Spinal cord (tissue), 10 donors: ENCODE measurements around the gene OTOG. TPM values are rescaled to one million over a fixed set of nuclear protein-coding genes. Genes with fewer than 3 reads are reported as not detected.
A peak's percentile ranks its signal among the peaks of the same experiment; 100 is the strongest.

ENCODE experiments used
- DNase-seq, 6 donors: peaks; one replicate each; pipeline versions ENCODE4 v3.0.0 to v3.0.0-alpha.2; 2013 to 2015; ENCODE audit warnings: low spot score in 6 of 6, low read depth in 4 of 6
- H3K27ac ChIP-seq: one replicate; pipeline ENCODE4 v1.5.1; 2013; ENCODE audit warnings: low read depth, low read length, control low read depth
- H3K27me3 ChIP-seq: one replicate; pipeline ENCODE4 v1.6.1; 2013; ENCODE audit warnings: low read length; ENCODE audit not compliant: control insufficient read depth, insufficient read depth
- H3K36me3 ChIP-seq: one replicate; pipeline ENCODE4 v1.6.1; 2013; ENCODE audit warnings: low read length; ENCODE audit not compliant: control insufficient read depth, insufficient read depth
- H3K4me1 ChIP-seq: one replicate; pipeline ENCODE4 v1.6.1; 2013; ENCODE audit warnings: low read length; ENCODE audit not compliant: control insufficient read depth, insufficient read depth
- H3K4me3 ChIP-seq: one replicate; pipeline ENCODE4 v1.5.1; 2013; ENCODE audit warnings: low read depth, low read length, control low read depth
- H3K9me3 ChIP-seq: one replicate; pipeline ENCODE4 v1.6.1; 2013; ENCODE audit warnings: low read length; ENCODE audit not compliant: control insufficient read depth, insufficient read depth
- WGBS: methylation state at CpG from one replicate; pipeline ENCODE4 v1.1.5; 2013; ENCODE audit warnings: missing lambda C conversion rate; ENCODE audit not compliant: insufficient coverage; 5-methylcytosine and 5-hydroxymethylcytosine counted together
- polyA plus RNA-seq, 2 donors: library from polyadenylated mRNA; unstranded; fragments of 120-200 nt; gene quantifications; one replicate each; pipeline ENCODE4 v1.2.1, GENCODE V29; 2013; ENCODE audit not compliant: insufficient read length in 2 of 2
- total RNA-seq, 2 donors: library from RNA; depleted of rRNA in 1 of 2; stranded (reverse); fragments of 120-200 nt in 1 of 2; fragments of >200 nt in 1 of 2; gene quantifications; one replicate each; pipeline versions ENCODE4 v1.2.3 to v1.2.4, GENCODE V29; 2013 to 2014
- donor health status: healthy.

The OTOG gene
- total and polyA plus RNA-seq, 4 donors: under 0.01 to 1.3 (median 0.23) TPM; not detected in 1

DNA sequence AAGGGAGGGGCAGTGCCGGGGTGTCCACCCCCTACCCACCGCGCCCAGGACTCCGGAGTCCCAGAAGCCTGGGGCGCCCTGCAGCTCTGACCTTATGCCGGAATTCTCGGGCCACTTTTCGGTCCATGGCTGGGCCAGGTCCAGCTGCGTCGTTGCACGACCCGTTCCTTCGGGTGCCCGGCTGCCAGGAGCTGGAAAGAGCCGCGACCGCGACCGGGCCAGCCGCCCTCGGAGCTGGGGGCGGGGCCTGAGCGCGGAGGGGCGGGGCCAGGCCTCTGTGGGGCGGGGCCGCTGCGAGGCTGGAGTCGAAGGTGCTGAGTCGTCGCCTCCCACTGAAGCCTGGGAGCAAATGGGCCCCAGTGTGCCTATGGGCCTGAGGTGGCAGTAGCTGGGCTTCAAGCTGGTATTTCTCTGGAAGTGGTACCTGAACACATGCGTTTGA, 2.9 kb upstream of the OTOG start, which contains the start of gene USH1C:
Gene USH1C (minus strand): TSS at position 236 of the 442 bp plus-strand sequence. CDS start 109 bp downstream, at position 127.
- Histone ChIP-seq H3K9me3 (no peaks in the 10 kb centered on the region), H3K36me3 (no peaks in the 10 kb centered on the region), H3K27ac (no peak within 1 kb of the TSS), H3K4me3 (no peak within 1 kb of the TSS), H3K27me3 (peaks cover 21% of the 10 kb centered on the region), H3K4me1 (peaks cover 23% of the 10 kb centered on the region)
- WGBS: 2% methylated on average over 31 of the region's 32 CpGs
- DNase-seq: no peak

DNA sequence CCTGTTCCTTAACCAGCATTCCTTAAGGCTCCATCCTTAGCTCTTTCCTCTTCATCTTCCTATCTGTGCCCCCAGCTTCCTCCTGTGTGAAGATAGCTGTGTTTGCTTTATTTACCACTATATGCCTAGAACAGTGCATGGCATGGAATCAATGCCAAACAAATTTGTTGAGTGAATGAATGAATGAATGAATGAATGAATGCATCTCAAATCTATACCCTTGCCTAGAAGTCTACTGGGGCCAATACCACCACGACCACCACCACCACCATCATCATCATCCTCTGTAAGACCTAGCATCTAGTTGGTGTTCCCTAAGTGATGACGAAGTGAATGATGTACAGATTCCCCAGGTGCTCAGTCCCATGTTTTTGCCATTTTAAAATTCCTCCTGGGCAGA, 819 bp upstream of the OTOG start:
- Histone ChIP-seq H3K27me3 (peaks cover 21% of the 10 kb centered on the region), H3K36me3 (no peaks in the 10 kb centered on the region), H3K27ac (no peak overlapping the region), H3K4me1 (peaks cover 23% of the 10 kb centered on the region), H3K9me3 (no peaks in the 10 kb centered on the region), H3K4me3 (no peak overlapping the region)
- 100% methylated on average over 1 of the region's 2 CpGs for WGBS
- DNase-seq: no peak

GRCh38 chr11:17547932-17548331, 873 bp downstream of the OTOG start:
- 80% methylated on average over 1 of the region's 9 CpGs for WGBS
- Histone ChIP-seq H3K4me1 (peaks cover 23% of the 10 kb centered on the region), H3K27me3 (peaks cover 21% of the 10 kb centered on the region), H3K9me3 (no peaks in the 10 kb centered on the region), H3K4me3 (no peak overlapping the region), H3K27ac (no peak overlapping the region), H3K36me3 (no peaks in the 10 kb centered on the region)
- no peak for DNase-seq

DNA sequence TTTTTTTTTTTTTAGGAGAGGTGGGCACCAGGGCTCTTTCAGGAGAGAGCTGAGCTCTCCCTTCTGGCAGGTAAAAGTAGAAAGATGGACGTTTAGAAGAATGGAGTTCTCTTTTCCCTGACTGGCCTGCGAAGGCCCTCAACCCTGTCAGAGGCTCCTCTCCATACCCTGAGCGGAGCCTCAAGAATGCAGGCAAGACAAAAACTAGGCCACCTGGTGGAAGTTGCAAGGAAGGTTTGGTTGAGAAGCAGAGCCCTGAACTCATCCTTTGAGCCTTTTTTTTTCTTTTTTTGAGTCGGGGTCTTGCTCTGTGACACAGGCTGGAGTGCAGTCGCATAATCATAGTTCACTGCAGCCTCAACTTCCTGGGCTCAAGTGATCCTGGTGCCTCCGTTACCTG, 1.4 kb downstream of the OTOG start:
- 72% methylated on average over 4 of the region's 6 CpGs for WGBS

DNA sequence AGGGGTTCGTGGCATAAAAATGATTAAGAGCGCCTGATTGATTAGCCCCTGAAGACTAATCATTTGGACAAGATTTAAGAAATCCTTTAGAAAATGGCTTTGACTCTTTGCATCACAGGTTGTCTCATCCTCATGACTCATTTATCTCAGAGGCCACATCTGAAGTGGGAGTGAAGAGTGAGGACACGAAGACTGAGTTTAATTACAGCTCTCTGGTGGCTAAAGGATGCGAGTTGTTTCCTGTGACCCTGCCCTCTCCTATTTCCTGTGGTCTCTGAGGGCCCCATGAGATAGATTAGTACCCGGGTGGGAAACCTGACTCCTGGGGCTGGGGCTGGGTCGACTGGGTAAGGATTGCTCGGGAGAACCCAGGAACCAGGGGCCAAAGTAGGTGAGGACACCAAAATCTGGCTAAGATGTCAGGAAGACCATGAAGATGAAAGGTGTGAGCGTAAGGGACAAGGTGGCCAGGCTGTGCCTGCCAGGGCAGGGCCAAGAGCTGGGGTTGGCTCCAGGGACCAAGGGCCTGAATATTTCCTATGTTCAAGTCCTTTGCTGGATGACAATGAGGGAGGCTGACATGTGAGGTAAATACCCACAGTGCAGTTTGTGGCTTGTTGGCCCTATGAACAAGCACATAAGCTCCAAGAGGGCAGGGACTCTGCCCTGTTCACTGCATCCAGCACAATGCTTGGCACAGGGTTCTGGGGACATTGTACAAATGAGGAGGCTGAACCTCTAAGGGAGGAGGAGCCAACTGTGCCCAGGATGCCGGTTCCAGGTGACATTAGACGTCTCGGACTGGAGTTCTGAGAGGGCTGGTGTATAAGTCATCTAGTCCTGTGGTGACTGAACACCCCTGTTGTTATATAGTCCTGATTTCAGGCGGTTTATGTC, 3.6 kb downstream of the OTOG start:
- no peak overlapping the region for H3K27ac ChIP-seq
- 79% methylated on average over 10 of the region's 12 CpGs for WGBS
- no peaks in the 10 kb centered on the region for H3K36me3 ChIP-seq
- no peak for DNase-seq
- H3K4me1 ChIP-seq: peaks cover 17% of the 10 kb centered on the region
- H3K27me3 ChIP-seq: peaks cover 10% of the 10 kb centered on the region
- no peaks in the 10 kb centered on the region for H3K9me3 ChIP-seq
- H3K4me3 ChIP-seq: no peak overlapping the region

More for the DNA sequence above, 1.4 kb downstream of the OTOG start:
- no peaks in the 10 kb centered on the region for H3K9me3 ChIP-seq
- H3K4me3 ChIP-seq: no peak overlapping the region
- H3K27ac ChIP-seq: no peak overlapping the region
- no peaks in the 10 kb centered on the region for H3K36me3 ChIP-seq
- DNase-seq: peak in 1 of 6 donors; percentile 33
- peaks cover 17% of the 10 kb centered on the region for H3K27me3 ChIP-seq
- peaks cover 27% of the 10 kb centered on the region for H3K4me1 ChIP-seq

GRCh38 chr11:17551347-17552040, 4.4 kb downstream of the OTOG start:
- no peaks in the 10 kb centered on the region for H3K9me3 ChIP-seq
- DNase-seq: no peak
- H3K36me3 ChIP-seq: no peaks in the 10 kb centered on the region
- 62% methylated on average over 7 of the region's 7 CpGs for WGBS
- H3K4me1 ChIP-seq: peaks cover 17% of the 10 kb centered on the region
- H3K4me3 ChIP-seq: no peak overlapping the region
- peaks cover 10% of the 10 kb centered on the region for H3K27me3 ChIP-seq
- H3K27ac ChIP-seq: no peak overlapping the region

DNA sequence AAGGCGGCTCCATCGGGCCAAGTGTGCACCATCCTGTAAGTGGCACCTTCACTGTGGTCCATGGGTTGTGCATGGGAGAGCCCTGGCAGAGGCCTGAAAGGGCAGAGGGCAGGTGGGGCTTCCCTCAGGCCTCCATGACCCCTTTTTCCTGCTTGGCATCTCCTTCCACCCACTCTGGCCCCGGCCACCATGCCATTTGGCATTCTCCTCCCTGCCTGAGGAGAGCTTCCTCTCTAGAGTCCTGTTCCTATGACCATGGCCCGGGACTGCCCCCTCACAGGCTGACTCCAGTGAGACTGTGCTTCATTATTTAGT, 4.9 kb downstream of the OTOG start:
- 100% methylated on average over 3 of the region's 4 CpGs for WGBS
- H3K9me3 ChIP-seq: no peaks in the 10 kb centered on the region
- peaks cover 7% of the 10 kb centered on the region for H3K27me3 ChIP-seq
- H3K36me3 ChIP-seq: no peaks in the 10 kb centered on the region
- H3K4me1 ChIP-seq: peaks cover 16% of the 10 kb centered on the region
- H3K4me3 ChIP-seq: no peak overlapping the region
- DNase-seq: no peak
- no peak overlapping the region for H3K27ac ChIP-seq

- Histone ChIP-seq H3K36me3 (no peaks in the 10 kb centered on the region), H3K4me3 (no peak overlapping the region), H3K27me3 (peaks cover 2% of the 10 kb centered on the region), H3K9me3 (no peaks in the 10 kb centered on the region), H3K27ac (no peak overlapping the region), H3K4me1 (peaks cover 10% of the 10 kb centered on the region)
- WGBS: 91% methylated on average over 7 of the region's 10 CpGs
- DNase-seq: no peak
These were observed 5.6 kb downstream of the OTOG start for GRCh38 chr11:17552392-17553248.

GRCh38 chr11:17553249-17553546, 6.1 kb downstream of the OTOG start:
- 61% methylated on average over 7 of the region's 7 CpGs for WGBS
- H3K27ac ChIP-seq: no peak overlapping the region
- no peaks in the 10 kb centered on the region for H3K9me3 ChIP-seq
- H3K27me3 ChIP-seq: no peaks in the 10 kb centered on the region
- no peak for DNase-seq
- H3K36me3 ChIP-seq: no peaks in the 10 kb centered on the region
- no peak overlapping the region for H3K4me3 ChIP-seq
- peaks cover 8% of the 10 kb centered on the region for H3K4me1 ChIP-seq
